ENCODE data around the gene CNNM1. TPM values are rescaled to one million over a fixed set of nuclear protein-coding genes. Genes with fewer than 3 reads are reported as not detected.

Gene CNNM1
- total RNA-seq, 1 donor from 2014 or later = not detected

GRCh38 chr10:99374972-99375371, 45.8 kb downstream of the CNNM1 start:
- DNase-seq = peak; percentile 40

- peak; percentile 23 for DNase-seq
Observed at GRCh38 chr10:99375426-99375825, 46.3 kb downstream of the CNNM1 start.

DNA sequence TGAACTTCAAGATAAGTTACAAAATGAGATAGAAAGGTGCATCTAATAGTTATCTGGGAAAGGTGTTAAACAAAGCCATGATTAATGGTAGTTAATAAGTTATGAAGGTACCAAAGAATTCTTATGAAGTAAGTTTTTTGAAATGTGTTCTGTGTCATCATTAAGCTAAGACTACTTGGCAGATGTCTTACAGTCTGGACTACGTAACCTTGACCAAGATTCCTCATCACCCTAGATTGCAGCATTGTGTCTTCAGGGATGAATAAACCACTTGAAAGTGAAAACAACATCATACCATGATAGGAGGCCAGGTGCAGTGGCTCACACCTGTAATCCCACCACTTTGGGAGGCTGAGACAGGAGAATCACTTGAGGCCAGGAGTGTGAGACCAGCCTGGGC, 53.0 kb downstream of the CNNM1 start:
- no peak for DNase-seq

DNA sequence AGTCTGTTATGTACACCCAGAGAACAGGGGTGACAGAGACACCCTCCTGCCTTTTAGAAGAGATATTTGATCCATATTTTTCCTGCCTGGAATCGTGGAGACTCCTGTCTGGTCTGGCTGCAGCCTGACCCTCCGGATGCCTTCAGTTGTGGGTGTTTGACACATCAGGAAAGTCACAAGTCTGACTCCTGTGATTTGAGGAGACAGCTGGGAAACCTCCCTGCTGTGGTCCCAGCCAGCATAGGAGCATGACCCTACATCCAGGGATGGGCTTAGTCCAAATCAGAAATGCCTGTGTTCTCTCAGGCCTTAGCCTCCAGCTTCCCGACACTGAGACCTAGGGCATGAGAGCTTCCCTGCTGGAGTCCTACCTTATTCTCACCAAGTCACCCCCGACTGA, 57.9 kb downstream of the CNNM1 start:
- no peak for DNase-seq

GRCh38 chr10:99387541-99387940, 58.4 kb downstream of the CNNM1 start:
- no peak for DNase-seq

DNA sequence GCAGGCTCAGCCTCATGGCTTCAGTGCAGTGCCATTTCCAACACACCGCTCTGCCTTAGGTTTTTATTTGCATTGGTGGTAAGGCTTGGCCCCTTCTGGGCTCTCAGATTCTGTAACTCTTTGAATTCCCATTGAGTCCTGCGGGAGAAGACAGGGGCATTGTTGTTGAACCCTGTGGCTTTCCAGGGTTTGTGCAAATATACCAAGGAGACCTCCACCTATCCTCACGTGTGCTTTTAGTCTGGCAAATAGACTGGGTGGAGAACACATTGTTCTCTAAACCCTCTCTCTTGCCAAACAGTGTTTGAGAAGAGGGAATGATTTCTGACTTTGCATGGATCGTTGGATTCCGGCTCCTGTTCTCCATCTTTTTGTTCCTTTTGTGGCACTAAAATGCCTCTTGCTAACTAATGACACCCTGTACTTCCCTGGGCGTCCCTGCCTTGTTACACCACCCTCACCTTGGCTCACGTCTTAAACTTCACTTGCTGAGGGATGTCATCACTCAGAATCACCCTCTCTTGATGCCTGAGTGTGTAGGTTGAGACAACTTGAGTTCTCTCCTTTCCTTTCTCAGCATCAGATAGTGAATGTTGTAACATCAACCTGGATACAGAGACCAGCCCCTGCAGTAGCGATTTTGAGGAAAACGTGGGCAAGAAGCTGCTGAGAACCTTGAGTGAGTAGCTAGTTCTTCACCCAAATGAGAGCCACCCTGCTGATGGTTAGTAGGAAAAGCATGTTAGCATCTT, 60.7 kb downstream of the CNNM1 start:
- DNase-seq = no peak

DNA sequence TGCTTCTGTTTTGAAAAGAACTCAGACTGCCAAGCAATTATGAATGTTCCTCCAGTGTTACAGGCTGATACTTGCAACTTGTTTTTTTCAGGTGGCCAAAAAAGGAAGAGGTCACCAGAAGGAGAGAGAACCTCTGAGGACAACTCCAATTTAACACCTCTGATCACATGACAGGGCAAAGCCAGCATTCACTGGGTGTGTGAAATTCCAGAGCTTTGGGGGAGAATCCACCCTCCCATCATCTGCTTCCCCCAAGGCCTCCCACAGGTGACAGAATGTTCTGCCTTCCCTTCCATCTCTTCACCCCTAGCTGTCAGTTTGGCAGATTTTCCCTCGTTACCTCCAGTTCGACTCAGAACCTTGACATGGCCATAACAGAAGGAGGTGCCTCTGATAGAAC, 62.2 kb downstream of the CNNM1 start:
- no peak for DNase-seq

DNA sequence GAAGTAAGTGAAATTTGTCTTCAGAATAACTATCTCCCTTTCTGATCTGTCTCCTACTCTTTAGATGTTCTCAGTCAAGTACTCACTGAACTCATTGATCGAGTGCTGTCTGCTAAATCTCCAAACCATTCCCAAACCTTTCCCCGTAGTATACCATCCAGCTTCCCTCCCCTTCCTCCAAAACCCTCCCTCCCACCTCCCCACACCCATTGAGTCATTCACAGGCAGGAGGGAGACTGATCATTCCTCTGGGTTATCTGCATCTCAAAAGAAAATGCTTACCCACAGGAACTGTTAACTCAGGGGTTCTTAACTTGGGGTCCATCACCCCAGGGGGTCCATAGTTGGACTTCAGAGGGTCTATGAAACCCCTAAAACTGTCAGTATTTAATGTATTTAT, 63.9 kb downstream of the CNNM1 start:
- DNase-seq = no peak

DNA sequence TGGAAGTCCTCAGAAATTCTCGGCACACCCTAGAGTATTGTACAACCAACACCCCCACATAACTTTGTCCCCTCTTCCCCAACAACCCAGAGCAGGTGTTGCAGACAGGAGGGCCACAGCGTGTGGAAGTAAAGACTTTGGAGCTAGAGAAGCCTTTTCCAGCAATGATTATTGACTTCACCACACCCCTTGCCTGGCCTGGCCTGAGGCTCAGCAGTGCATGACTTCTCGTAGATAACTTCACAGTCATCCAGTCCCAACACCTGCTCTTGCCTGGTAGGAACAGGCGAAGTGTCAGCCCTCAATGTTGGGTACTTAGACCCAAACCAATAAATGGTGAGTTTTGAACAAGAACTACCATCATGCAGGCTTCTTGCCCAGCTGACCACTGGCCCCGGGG, 64.5 kb downstream of the CNNM1 start:
- no peak for DNase-seq

- DNase-seq = no peak
Observed at GRCh38 chr10:99394256-99394655, 65.1 kb downstream of the CNNM1 start.

DNA sequence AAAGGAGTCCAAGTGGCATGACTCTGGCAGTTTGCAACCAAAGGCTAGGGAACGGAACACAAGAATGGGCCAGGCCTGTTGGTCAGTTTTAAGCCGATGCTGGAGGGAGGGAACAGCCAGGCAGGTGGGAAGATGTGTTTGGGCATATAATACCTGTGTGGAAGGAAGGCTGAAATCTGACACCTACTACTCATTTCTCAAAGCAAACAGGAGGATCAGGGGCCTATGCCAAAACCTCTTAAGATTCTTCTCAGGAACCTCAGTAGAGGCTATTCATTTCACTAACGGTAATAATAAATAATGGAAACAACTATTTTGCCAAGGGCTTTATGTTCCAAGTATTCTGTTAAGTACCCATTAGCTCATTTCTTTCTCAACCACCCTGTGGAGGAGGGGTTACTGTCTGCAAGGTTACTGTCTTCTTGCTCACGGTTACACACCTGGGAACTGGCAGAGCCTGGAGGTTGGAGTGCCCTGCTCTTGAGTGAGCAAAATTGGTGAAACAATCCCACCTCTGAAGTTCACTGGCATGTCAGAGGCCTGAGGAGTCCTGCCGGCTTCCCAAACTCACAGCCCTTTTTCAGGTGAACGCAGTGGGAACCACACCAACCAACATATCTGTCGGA, 65.7 kb downstream of the CNNM1 start:
- no peak for DNase-seq

DNA sequence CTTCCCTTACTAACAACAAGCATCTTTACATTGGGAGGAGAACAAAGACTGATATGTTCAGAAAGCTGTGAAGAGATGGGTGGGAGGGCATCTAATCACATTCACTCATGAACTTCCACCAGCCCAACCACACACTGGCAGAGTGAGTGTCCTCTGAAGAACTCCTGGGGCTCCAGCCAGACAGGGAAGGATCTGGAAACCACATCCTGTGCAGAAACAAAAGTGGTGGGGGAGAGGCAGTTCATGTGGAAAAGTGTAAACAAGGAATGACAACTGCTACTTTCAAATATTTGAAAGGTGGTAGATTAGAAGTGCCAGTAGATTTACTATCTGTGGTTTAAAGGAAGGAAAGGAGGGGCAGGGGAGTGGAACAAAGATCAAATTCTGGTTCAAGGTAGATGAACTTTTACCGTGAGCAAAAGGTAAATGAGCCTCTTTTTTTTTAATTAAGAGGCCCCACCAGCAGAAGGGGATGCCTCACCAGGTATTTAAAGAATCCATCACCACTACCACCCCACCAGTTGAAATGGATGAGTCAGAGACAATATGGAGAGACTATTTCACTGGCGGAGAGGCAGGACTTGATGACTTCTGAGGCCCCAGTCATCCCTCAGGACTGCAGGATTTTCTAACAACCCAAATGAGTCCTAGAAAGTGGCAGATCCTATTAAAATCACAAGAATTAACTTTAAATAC, 66.7 kb downstream of the CNNM1 start:
- DNase-seq = peak; percentile 59

DNA sequence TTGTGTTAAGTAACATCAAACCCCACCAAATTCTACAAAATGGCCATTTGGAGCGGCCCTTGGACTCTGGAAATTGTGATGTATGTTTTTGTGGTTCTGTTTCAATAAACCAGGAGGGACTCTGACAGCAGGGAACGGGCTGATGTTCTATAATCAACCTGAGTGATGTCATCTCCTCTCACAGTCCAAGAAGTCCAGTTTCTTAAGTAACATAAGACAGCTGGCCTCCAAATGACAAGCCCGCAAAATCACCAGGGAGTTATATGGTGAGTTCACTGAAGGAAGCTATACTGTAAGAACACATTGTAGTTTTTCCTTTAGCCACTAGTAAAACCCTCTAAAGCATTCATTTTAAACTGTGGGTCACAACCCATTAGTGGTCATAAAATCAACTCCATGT, 67.3 kb downstream of the CNNM1 start:
- DNase-seq = no peak

- DNase-seq = no peak
Observed at GRCh38 chr10:99399664-99400063, 70.5 kb downstream of the CNNM1 start.

DNA sequence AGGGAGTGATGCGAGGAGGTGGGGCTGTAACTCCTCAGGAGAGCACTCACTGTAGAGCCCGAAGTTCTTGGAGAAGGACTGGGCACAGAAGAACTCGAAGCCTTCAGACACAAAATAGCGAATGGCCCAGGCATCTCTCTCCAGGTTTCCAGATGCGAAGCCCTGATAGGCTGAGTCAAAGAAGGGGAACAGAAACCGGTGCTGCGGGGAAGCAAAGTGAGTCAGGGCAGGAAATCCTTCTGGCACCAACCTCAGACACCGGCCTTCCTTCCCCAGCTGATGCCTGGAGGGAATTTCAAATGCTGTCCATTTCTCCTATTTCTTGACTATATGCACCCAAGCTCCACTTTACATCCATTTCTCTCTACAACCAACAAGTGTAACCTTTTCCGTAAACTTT, 74.5 kb downstream of the CNNM1 start:
- peak; percentile 80 for DNase-seq

DNA sequence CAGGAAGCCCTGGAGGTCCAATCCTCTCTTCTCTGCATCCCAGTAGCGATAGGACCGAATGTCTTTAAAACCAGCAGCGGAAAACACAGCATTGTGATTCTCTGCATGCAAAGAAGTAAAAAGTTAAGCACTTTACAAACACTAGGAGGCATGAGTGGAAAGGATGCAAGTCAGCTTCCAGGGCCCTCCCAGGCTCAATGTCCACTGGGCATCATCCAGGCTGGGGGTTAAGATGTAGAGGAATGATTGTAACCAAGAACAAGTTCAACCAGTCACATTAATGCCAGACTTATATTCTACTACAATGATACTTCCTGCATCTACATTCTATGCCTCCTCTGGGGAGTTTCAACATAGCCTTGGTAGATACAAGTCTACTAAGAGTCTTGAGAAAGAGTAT, 77.0 kb downstream of the CNNM1 start:
- no peak for DNase-seq

DNA sequence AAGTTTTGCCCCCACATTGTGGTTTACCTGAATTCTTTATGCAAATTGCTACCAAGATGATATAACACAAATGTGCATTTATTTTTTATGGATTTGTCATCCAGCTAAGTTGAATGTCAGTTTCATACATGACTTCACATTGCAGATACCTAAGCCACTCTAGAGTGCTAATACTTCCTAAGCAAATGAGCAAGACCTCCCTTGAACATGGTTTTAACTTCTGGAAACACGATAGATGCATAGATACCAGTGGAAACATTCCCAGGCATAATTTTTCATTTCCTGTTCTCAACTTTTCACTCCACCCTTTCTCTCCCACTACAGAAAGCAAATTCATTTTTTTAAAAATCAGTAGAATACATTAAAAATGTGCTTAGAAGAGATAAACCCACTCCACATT, 81.0 kb downstream of the CNNM1 start:
- no peak for DNase-seq

GRCh38 chr10:99410876-99411275, 81.7 kb downstream of the CNNM1 start:
- no peak for DNase-seq

DNA sequence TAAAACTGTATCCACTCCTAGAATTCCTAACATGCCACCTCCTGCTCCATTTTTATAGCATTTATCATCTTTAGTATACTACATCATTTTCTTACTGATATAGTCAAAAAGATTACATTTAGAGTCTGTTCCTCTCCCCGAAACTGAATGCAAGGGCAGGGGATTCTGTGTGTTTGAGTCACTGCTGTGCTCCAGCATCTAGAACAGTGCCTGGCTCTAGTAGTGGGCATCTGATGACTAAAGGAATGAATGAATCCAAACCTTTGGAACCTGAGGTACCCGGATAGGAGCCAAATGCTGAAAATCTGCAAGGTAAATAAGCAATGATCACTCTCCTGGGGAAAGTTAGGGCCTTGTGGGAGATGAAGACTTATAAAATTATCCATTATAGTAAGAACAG, 82.4 kb downstream of the CNNM1 start:
- no peak for DNase-seq

- DNase-seq = no peak
Observed at GRCh38 chr10:99412099-99412498, 82.9 kb downstream of the CNNM1 start.

DNA sequence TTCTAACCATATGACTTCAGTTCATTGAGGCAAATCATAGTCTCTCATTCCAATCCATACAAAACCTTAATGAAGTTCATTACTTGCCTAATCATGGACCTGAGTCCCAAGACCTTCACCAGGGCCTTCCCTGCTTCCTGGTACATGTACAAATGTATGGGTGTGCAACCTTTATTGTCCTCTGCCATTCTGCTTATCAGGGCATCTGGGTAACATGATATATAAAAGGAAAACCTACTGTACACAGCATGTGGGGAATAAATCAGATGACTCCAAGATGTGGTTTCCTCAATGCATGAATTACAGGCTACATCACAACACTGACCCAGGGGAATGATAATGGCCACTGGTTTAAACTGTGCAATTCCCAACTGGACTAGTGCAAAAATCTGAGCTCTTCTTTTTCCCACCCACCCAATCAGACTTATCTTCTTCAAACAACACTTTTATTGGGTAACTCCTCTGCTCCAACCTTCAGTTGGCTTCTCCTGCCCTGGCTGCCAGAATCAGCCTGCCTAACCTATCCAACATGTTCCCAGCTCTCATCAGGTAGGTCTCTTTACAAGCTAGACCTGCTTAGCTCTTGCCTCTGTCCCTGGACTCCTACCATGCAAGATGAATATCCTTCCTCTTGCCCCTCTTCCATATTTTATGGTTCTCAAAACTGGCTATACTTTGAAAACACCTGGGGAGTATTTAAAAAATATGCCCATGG, 89.9 kb downstream of the CNNM1 start:
- no peak for DNase-seq

GRCh38 chr10:99419688-99420087, 90.5 kb downstream of the CNNM1 start:
- DNase-seq = no peak

- DNase-seq = no peak
Observed at GRCh38 chr10:99421233-99421739, 92.1 kb downstream of the CNNM1 start.

Measured in dermis blood vessel endothelial cell (primary cell).